Jurkat, Clone E6-1 (cell line): ENCODE data around the gene LINGO3. TPM values are rescaled to one million over a fixed set of nuclear protein-coding genes. Genes with fewer than 3 reads are reported as not detected.
"Not testable (repeated sequence)": the region's sequence is repeated elsewhere in the genome, so short reads cannot be mapped to it uniquely, and the experiment has no call there.

Source experiments
- DNase-seq: peaks from one replicate; pipeline ENCODE4 v3.0.0-alpha.2; 2011; ENCODE audit warnings: low read depth, low spot score
- H3K4me3 ChIP-seq: 2 replicates; pipeline ENCODE4 v1.5.1; 2011; ENCODE audit warnings: mild to moderate bottlenecking, low read length, control low read depth, moderate library complexity
- polyA plus RNA-seq: library from polyadenylated mRNA; unstranded; fragments of >200 nt; gene quantifications from one replicate; pipeline ENCODE4 v1.2.1, GENCODE V29; 2012; ENCODE audit warnings: missing spikeins; ENCODE audit not compliant: insufficient read length, insufficient read depth

LINGO3 gene, protein sequence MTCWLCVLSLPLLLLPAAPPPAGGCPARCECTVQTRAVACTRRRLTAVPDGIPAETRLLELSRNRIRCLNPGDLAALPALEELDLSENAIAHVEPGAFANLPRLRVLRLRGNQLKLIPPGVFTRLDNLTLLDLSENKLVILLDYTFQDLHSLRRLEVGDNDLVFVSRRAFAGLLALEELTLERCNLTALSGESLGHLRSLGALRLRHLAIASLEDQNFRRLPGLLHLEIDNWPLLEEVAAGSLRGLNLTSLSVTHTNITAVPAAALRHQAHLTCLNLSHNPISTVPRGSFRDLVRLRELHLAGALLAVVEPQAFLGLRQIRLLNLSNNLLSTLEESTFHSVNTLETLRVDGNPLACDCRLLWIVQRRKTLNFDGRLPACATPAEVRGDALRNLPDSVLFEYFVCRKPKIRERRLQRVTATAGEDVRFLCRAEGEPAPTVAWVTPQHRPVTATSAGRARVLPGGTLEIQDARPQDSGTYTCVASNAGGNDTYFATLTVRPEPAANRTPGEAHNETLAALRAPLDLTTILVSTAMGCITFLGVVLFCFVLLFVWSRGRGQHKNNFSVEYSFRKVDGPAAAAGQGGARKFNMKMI
- polyA plus RNA-seq = not detected

DNA sequence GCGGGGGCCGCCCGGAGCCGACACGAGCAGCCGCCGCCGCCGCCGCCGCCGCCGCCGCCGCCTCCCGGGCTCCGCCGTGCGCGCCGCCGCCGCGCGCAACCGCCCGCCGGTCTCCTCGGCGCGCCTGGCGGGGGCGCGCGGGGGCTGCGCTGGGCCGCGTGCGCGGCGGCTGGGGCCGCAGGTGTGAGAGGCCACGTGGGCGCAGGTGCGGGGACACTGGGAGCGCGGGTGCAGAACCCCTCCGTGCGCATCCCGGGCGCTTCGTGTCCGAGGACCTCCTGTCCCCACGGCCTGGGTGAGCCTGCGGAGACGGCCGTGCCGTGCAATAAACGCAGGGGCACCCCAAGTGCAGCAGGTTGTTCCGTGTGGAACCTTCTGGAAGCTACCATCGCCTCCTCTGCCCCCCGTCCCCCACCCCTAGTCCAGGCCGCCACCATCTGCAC is at the start of gene LINGO3:
TSS of gene LINGO3 (minus strand) at position 41 of the 443 bp plus-strand sequence. CDS start 16,378 bp downstream, outside the sequence.
- no peak for DNase-seq
- no peak within 1 kb of the TSS for H3K4me3 ChIP-seq

DNA sequence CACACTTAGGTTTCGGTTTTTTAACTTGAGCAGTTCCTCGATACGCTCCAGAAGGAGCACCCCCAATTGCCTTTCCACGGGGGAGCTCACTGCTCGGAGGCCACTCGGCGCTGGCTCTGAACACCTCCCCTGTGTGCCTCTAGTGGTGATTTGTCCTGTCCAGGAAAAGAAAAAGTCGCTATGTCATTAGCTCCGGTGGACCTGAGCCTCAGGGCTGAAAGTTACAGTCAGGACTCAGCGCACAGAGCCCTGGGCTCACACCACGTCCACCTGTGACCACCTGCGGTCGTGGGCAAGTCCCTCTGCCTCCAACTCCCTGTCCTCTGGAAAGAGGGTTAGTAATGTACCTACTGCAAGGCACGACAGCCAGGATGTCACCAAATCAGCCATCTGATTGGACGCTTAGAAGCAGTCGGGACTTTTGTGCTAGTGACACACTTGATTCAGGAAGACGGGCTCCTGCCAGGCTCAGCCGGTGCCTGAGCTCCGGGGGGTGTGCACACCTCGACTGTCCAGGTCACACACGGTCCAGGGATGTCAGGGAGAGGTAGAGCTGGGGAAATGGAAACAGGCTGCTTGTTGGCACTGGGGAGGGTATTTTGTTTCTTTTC is 48.2 kb upstream of the LINGO3 start:
- no peak overlapping the region for H3K4me3 ChIP-seq
- no peak for DNase-seq

DNA sequence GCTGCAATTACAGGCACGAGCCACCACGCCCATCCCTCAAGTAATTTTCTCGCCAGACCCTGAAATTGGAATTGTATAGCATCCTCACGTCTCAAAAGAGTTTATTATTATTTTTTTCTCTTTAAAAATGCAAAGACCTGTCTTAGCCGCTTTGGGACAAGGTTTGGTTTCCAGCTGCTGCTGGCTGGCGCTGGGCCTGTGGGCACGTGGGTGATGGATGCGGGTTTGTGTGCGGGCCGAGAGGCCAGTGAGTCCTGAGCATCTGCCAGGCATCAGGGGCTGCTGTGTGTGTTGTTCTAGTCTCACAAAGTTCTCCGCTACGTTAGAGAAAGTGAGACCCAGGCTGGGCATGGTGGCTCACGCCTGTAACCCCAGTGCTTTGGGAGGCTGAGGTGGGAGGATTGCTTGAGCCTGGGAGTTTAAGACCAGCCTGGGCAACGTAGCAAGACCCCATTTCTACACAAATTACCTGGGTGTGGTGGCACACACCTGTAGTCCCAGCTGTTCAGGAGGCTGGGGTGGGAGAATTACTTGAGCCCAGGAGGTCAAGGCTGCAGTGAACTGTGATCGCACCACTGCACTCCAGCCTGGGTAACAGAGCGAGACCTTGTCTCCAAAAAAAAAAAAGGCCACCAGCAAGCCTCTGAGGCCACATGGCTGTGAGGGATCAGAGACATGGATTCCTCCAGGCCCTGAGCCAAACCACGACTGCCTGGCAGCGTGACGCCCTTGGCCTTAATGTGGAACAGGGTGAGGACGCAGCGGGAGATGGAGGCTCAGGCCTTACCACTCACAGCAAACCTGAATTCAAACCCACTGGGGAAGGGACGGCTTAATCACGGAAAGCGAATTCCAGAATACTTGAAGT is 47.4 kb upstream of the LINGO3 start:
- H3K4me3 ChIP-seq = no peak overlapping the region

DNA sequence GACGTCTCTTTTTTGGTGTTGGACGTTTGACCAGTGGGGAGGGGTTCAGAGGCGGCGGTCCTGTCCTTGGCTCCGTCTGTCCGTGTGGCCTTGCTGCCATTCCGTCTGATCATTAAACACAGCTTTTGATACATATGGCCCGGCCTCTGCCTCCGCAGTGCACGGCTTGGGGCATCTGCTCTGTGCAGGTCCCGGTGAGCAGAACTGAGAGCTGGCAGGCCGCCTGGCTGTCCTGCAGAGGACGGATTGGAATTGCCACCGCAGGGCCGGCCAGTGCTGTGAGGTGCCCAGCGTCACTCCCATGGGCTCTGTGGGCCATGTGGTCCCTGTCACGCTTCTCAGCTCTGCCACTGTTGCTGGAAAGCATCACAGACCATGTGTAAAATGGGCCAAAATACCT is 46.7 kb upstream of the LINGO3 start:
- H3K4me3 ChIP-seq = no peak overlapping the region
- no peak for DNase-seq

More for the DNA sequence above, 47.4 kb upstream of the LINGO3 start:
- no peak for DNase-seq

DNA sequence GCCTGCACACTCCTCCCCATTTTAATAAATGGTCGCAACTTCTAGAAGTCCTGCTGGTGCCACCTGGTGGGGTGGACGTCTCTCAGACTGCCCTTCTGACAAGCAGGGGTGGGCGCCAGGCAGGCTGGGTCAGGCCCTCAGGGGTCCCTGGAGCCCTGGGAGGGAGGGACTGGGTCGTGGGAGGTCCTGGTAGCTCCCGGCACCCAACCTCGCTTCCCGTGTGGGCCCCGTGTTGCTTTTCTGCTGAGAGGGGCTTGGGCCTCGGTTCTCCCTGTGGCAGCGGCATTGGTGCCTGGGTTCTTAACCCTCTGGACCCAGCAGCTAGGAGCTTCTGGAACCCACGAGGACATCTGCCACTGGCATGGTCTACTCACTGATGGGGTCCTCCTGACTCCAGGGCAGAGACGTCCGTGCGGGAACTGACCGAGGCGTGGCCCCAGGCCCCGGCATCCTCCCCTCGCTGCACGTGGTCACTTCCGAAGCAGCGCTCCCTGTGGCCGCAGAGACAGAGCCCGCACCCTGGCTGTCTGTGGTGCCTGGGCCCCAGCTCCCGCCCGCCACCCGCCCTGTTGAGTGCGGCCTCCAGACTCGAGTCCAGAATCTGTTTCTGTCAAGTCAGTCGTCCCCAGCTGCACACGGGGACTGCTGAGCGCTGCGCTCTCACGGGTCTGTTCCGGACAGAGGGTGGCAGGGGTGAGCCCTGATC is 46.1 kb upstream of the LINGO3 start:
- no peak for DNase-seq
- no peak overlapping the region for H3K4me3 ChIP-seq

DNA sequence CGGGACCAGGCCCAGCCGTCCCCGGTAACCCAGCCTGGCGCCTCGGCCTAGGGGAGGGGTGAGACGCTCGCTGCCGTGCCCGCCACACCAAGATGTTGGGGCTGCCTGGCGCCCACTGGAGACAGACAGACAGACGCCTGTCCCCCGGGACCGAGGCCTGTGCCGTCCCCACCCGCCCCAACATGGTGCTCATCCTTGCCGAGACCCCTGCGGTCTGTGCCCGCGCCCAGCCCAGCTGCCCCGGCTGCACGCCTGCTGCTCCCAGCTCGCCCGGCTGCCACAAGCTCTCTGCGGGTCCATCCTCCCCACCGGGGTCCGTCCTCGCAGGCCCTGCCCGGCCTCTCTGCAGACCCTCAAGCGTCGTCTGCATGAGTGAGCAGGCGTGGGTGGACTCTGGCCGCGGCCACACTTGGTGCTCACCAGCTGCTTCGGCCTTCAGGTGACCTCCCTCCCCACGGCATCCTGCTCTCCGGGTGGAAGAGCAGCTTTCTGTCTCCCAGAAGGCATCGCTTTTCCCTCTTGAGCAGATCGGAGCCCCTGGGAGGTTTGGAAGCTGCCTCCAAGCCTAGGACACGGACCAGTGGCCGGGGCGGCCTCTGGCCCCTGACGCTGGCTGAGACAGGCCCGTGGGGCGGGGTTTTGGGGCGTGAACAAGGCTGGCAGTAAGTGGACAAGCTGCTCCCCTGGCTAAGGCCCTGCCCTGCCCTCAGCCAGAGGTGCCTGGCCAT is 45.4 kb upstream of the LINGO3 start:
- DNase-seq = no peak
- no peak overlapping the region for H3K4me3 ChIP-seq

DNA sequence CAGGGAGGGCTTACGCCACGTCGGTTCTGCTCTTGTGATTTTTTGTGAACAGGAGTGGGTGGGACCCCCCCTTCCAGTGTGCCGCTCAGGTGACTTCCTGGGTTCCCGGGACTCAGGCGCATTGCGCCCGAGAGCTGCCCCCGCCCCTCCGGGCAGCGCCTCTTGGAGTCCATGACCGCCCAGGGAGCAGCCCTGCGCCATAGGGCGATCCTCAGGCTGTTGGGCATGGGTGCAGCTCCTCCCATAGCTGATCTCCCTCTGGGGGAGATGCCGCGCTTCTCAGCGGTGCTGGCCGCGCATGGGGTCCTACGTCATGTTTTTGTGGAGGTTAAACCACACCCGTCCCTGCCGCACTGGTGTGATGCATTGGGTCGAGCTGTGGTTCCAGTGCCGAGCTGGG is 44.2 kb upstream of the LINGO3 start:
- no peak overlapping the region for H3K4me3 ChIP-seq
- DNase-seq = no peak

DNA sequence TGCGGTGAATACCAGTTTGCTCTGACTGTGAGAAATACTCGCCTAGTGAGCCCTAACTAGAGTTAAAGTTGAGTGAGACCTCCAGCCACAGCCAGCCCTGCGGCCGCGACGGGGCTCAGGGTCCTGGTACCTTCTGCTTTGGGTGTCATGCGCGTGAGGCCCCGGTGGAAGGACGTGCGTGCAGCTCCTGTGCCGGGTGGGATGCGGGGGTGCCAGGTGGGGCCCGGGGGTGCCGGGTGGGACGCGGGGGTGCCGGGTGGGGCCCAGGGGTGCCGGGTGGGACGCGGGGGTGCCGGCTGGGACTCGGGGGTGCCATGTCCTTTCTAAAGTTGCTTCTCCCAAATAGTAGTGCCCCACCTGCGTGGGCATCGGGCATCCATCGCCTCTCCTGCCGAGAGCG is 43.6 kb upstream of the LINGO3 start:
- H3K4me3 ChIP-seq = no peak overlapping the region
- no peak for DNase-seq

DNA sequence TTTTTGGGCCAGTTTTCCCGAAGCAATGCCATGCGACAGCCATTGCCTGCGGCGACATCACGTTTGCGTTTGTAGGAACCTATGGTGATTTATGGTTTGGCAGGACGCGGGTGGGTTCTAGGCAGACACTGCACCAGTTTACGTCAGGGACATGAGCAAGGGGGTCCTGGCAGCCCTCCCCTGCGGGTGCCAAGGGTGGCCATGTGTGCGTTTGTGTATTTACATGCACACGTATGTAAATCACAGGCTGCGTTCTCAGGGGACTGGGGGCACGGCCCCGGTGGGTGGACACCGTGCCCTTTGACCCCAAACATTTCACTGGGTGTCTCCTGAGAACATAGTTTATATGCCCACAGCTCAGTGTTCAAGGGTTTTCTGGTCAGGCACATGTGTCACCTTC is 42.7 kb upstream of the LINGO3 start:
- DNase-seq = no peak
- H3K4me3 ChIP-seq = no peak overlapping the region

DNA sequence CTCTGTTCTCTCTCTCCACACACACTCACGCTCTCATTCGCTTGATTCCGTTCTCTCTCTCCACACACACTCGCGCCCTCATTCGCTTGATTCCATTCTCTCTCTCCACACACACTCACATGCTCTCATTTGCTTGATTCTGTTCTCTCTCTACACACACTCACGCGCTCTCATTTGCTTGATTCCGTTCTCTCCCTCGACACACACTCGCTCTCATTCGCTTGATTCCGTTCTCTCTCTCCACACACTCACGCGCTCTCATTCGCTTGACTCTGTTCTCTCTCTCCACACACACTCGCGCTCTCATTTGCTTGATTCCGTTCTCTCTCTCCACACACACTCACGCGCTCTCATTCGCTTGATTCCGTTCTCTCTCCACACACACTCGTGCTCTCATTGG is 41.9 kb upstream of the LINGO3 start:
- not testable (repeated sequence) for H3K4me3 ChIP-seq, DNase-seq

DNA sequence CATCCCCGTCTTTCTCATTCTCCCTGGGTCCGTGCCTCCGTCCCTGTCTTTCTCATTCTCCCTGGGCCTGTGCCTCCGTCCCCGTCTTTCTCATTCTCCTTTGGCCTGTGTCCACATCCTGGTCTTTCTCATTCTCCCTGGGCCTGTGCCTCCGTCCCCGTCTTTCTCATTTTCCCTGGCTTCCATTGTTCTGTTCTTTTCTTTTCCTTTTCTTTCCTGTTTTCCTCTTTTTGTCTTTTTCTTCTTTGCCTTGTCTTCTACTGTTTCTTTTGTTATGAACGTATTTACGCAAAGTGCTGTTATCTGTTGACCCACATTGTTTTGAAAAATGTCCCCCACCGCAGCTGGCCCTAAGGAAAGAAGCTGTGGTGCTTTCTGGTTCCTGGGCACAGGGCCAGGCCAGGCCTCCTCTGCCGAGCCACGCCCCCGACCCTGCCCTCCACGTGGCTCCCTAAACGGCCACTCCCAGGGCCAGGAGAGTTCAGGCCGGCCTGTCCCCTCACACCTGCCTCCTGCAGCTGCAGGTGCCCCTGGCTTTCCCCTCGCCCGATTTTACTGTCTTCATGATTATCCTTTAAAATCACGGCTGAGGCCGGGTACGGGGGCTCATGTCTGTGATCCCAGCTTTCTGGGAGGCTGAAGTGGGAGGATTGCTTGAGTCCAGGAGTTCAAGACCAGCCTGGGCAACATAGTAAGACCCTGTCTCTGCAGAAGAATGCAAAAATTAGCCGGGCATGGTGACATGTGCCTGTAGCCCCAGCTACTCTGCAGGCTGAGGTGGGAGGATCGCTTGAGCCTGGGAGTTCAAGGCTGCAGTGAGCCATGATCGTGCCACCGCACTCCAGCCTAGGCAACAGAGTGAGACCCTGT is 38.1 kb upstream of the LINGO3 start:
- DNase-seq = no peak
- no peak overlapping the region for H3K4me3 ChIP-seq

DNA sequence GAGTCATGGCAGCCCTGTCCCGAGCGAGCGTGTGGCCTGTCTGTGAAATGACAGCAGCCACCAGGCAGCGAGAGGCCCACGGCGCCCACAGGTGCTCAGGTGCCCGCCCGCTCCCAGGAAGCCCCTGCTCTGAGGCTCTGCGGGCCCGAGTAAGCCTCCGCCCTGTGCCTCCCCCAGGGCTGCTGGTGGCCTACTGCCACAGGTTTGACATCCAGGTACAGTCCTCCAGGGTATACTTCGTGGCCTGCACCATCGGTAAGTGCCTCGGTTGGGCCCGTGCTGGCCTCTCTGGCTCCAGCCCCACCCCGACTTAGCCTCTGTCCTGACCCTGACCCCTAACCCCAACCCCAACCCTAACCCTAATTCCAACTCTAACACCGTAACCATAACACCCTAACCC is 37.1 kb upstream of the LINGO3 start:
- H3K4me3 ChIP-seq = no peak overlapping the region
- DNase-seq = no peak

DNA sequence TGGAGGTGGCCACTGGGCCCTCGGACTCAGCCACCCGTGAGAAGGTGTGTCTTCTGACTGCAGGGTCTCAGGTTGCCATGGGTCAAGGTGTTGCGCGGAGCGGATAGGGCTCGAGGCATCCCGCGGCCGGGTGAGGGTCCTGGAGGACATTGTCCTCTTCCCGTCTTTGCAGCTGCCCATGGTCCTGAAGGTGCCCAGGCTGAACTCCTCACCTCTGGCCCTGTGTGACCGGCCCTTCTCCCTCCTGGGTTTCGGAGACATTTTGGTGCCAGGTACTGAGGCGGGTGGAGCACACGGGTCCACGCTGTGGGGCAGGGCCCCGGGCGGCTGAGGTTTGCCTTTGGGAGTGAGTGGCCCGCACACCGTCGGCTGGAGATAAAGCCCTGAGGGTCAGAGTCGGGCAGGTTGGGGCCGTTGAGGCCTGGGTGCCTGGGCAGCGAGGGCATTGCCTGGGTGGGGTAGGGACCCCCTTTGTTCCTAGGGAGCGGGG is 36.5 kb upstream of the LINGO3 start:
- H3K4me3 ChIP-seq = no peak overlapping the region
- DNase-seq = no peak

DNA sequence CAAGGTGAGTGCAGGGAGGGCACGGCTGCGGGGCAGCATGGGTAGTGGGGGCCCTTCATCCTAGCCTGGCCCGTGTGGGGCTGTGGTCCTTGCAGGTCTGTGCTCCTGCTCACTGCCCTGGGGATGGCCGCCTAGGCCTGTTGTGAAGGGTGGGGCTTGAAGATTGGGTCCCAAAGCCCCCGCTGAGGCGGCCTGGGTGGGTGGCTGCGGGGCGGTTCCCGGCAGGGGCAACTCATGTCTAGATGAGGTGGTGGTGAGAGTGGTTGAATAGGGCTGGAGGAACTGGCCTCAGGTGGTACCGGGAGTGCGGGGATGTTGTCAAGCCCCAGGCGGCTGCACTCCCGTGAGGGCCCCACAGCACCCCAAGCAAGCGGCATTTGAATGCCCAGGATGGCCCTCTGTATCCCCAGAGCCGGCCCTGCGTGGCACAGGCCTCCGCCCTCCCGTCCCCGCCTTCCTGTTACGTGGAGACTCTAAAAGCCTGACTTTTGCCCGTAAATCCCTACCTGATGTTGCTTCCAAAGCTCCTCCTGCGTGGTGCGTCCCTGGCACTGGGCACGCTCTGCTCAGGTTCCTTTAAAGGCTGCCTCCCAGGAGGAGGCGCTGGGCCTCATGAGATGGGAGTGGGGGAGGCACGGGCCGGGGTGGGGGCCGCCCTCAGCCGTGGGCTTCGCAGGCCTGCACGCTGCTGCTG is 35.5 kb upstream of the LINGO3 start:
- no peak for DNase-seq
- H3K4me3 ChIP-seq = no peak overlapping the region

DNA sequence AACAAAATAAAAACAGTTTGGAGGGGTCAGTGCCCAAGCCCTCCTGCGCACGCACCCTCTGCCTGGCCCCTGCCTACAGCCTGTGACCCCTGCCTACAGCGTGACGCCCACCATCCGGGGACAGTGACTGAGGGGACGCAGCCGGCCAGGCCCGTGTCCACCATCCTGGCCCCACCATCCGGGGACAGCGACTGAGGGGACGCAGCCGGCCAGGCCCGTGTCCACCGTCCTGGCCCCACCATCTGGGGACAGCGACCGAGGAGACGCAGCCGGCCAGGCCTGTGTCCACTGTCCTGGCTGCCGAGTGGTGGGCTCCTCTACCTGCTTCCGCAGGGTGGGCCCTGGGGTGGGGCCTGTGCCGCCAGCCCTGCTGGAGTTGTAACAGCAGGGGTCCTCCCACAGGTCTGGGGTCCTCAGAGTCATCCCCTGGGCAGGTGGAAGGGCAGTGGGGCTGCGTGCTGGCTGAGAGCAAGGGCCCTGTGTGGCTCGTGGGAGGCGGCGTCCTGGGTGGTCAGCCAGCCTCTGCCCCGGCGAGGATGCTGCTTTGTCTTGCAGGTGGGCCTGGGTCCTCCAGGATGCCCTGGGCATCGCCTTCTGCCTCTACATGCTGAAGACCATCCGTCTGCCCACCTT is 34.8 kb upstream of the LINGO3 start:
- no peak overlapping the region for H3K4me3 ChIP-seq
- DNase-seq = no peak

DNA sequence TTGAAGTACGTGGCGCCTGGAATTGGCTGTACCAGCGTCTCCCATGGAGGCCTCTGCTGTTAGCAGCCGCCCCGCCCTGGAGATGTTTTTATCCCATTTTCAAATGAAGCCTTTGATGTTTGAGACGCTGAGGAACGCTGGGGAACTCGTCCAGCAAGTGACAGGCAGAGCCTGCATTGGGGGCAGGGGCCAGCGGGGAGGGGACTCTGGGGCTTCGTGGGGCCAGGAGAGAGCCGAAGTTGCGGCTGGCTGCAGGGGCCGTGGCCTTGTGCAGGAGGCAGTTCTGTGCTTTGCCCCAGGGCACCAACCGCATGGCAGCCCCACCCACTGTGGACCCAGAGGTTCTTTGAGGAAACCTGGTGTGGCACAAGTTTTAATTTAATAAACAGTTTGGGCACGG is 34.0 kb upstream of the LINGO3 start:
- no peak for DNase-seq
- H3K4me3 ChIP-seq = no peak overlapping the region
